IPS-NIHi7 (cell line): ENCODE measurements around the gene PHRF1.

Experiments
- DNase-seq: peaks from one replicate; pipeline ENCODE4 v3.0.0; 2012; ENCODE audit warnings: mixed read lengths; ENCODE audit errors: extremely low spot score

Gene PHRF1

GRCh38 chr11:537622-538430 is 38.4 kb upstream of the PHRF1 start:
- no peak for DNase-seq

DNA sequence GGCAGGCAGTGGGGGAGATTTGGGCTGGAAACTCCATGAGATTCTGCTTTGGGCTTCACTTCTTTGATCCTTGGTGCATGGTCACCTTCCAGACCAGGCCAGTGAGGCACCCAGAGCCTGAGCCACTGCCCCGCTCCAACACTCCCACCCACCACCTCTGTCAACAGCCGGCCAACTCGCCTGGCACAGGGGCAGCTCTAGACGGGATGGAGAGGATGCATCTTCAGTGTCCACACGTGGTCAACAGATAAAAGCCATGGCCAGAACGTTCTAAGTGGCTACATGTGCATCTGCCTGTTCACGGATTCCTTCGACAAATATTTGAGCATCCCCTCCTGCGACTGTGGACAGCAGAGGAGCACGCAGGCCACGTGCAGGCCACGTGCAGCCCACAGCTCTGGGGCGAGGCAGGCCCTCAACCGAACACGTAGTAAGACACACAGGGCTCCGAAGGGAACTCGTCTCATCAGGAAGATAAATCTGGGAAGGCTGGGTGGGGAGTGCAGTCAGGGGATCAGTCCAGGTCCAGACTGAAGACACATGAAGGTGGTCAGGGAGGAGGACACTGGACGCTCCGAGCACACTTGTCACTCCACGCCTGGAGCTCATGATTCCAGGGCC is 37.7 kb upstream of the PHRF1 start:
- DNase-seq, result no peak

DNA sequence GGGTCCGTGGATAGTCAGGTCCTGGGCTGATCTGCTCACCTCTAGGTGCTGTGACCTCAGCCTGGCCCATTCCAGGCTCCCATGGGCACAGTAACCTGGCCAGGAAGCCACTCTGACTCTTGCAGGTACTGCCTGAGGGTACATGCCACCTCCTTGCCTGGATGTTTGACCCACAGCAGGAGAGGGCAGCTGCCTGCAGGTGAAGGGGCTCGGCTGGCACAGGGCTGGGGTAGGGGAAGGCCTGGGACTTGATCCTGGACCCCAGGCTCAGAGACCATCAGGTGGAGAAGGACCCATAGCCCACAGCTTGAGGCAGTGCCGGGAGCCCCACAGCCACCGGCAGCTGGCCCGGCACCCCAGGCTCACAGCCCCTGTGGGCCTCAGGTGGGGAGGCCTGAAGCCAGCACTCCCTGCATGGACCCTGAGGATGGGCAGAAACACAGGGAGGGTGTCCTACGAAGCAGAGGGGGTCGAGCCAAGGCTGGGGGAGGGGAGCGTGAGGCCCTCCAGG is 36.2 kb upstream of the PHRF1 start:
- no peak for DNase-seq

GRCh38 chr11:540583-541432 is 35.5 kb upstream of the PHRF1 start:
- no peak for DNase-seq

- DNase-seq, result no peak
These were observed 34.8 kb upstream of the PHRF1 start for GRCh38 chr11:541433-541885.

DNA sequence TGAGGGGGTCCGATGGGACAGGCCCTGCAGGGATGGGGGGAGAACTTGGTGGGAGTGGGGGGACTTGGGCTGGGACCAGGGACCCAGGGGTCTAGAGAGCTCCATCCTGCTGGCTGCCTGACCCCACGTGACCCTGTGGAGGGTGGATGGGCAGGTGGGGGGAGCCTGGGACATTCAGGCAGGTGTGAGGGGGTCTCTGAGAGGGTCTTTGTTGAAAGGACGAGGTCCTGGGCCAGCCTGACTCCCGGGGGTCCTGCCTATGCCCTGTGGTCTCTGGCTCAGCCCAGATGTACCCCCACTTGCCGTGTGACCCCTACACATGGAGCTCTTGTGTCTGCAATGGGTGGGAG is 31.5 kb upstream of the PHRF1 start:
- DNase-seq, result no peak

DNA sequence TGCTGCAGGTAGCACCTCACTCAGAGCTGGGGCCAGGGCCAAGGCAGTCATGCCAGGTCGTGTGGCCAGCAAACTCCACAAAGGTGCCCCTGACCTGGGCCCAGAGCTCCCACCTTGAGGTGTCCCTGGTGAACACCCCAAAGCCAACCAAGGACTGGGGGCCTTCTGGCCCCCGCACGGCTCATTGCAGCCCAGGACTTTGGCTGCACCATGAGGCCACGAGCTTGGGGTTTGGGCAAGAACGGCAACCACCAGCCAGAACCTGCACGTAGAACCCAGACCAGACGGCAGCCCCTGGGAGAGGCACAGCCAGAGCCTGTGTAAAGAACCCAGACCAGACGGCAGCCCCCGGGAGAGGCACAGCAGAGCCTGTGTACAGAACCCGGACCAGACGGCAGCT is 31.1 kb upstream of the PHRF1 start:
- DNase-seq, result no peak

- DNase-seq, result no peak
These were observed 27.3 kb upstream of the PHRF1 start for GRCh38 chr11:548700-549603.

- no peak for DNase-seq
These were observed 26.1 kb upstream of the PHRF1 start for GRCh38 chr11:550021-550745.

DNA sequence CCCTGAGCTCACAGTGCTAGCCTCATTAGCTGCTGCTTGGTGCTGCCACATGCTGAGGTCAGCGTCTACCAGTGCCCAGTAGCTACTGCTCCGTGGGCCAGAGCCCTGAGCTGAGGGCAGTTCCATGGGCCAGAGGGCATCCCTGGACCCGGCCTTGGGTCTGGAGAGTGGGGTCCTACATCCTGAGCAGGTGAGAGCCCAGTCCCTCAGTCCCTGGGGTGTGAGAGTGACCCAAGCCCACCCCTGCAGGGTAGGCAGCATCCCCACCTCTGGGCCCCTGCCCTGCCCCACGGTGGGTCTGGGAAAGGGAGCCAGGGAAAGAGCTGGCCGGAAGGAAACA is 25.6 kb upstream of the PHRF1 start:
- no peak for DNase-seq

DNA sequence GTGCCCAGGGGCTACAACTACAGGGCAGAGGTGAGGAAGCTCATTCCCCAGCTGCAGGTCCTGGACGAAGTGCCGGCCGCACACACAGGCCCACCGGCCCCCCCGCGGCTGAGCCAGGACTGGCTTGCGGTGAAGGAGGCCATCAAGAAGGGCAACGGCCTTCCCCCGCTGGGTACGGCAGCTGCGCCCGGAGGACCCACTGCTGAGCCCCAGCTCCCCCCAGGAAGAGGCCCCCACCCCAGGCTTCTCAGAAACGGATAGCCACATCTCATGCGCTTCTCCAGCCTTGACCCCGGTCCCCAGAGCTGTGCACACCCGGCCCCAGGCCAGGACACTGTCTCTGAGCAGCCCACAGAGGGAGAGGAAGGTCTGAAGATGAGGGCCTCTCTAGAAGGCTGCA is 25.1 kb upstream of the PHRF1 start:
- no peak for DNase-seq

- no peak for DNase-seq
These were observed 24.7 kb upstream of the PHRF1 start for GRCh38 chr11:551596-551995.

DNA sequence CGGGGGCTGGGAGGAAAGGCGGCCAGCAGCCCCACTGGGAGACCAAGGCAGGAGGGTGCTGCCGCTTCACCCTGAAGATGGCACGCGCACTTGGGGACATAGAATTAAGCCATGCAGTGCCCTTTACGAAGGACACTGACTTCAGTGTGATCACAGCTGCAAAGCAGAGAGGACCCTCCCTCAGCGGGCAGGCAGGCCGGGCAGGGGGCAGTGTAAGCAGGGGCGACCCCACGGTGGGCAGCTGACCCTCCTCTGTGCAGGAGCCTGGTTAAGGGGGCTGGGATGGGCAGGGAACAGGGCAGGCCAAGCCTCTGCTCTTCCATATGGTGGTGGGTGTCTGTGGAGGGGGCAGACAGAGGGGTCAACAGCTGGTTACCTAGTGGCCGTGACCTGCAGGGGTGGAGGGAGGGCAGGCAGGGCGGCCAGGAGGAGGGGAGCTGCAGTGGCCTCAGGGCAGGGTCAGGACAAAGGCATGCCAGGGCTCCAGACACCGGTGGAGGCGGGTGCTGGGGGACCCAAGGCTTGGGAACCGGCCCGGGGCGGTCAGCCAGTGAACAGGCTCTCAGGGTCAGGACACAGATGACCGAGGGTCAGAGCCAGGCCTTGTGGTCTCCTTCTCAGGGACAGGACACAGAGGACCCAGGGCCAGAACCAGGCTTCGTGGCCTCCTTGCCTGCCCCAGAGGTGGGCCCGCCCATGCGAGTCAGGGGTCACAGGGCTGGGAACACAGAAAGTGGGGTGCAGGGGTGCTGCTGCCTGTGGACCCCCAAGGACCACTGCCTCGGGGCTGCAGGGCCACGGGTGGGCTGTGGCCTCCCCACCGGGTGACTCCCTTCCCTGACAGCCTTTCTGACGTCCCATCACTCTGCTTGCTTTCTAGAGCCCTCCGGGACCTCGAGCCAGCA is 22.9 kb upstream of the PHRF1 start:
- DNase-seq, result no peak

- no peak for DNase-seq
These were observed 22.3 kb upstream of the PHRF1 start for GRCh38 chr11:553988-554340.

GRCh38 chr11:554428-555226 is 21.6 kb upstream of the PHRF1 start:
- peak; percentile 88 for DNase-seq

DNA sequence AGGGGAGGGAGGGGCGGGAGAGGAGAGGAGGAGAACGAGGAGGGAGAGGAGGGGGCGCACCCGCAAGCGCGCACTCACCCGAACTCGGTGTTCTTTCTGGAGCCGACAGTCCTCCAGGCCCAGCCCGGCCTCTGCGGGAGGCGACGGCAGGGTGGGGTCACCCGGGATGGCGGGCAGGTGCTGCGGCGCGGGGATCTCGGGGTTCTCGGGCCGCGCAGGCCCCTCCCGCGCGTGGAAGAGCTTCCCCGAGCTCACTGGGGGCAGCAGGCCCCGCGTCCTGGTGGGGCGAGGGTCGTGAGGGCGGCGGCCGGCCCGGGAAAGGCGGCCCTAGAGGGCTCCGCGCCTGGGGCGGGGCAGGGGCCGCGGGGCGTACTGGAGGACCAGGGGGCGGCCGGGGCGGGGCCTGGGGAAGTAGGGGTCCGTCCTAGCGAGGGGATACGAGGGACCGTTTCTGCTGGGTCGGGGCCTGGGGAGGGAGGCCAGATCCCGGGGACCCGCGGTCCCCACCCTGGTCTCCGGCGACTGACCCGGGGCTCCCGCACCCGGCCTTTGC is 21.0 kb upstream of the PHRF1 start:
- DNase-seq, result no peak

DNA sequence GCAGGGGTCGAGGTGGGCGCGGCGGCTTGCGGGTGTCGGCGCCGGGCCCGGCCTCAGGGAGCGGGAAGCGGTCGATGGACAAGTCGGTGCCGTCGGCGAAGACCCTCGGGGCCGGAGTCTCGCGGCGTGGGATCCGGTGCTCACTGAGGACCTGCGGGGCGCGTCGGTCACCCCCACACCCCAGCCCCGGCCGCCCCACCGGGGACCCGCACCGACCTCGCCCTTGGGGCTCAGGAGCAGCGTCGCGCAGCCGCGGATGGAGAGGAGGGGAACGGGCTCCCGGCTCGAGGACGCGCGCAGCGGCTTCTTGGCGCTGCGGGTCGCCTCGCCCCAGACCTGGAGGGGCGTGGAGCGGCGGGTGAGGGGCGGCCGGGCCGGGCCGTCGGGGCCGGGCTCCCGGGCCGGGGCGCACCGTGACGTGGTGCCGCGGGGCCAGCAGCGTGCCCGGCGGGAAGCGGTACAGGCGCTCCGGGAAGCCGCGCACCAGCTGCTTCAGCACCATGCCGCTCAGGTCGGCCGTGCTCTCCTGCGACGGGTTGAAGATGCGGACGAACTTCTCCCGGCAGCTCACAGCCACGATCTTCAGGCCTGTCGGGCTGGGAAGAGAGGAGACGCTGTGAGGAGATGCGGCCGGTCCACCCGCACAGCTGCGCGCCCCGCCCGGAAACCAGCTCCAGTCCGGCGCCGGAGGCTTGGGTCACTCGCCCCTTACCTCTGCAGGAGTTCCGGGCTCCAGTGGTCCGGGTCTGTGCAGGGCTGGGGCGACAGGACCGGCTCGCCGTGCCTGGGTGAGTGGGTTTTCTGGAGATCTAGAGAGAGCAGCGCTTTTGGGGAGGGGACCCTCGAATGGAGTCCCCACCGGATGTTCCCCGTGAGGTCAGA is 20.2 kb upstream of the PHRF1 start:
- no peak for DNase-seq
